TTC549 (cell line): ENCODE data around the gene BOD1.

ENCODE experiments used
- FAIRE-seq: peaks from 2 replicates; lab custom pipeline; 2012; peaks lifted over from hg19 to GRCh38; lab: Jason Lieb, UNC

The BOD1 gene

GRCh38 chr5:173640156-173640804 is 23.8 kb upstream of the BOD1 start:
- no peak for FAIRE-seq

- FAIRE-seq = no peak
Measured at GRCh38 chr5:173638126-173639040, 21.9 kb upstream of the BOD1 start.

- no peak for FAIRE-seq
Measured at GRCh38 chr5:173637340-173637739, 20.9 kb upstream of the BOD1 start.

GRCh38 chr5:173634465-173634983 is 18.1 kb upstream of the BOD1 start:
- no peak for FAIRE-seq

- no peak for FAIRE-seq
Measured at GRCh38 chr5:173633304-173633703, 16.9 kb upstream of the BOD1 start.

GRCh38 chr5:173631478-173631877 is 15.0 kb upstream of the BOD1 start:
- FAIRE-seq = no peak

- FAIRE-seq = no peak
Measured at GRCh38 chr5:173630724-173631365, 14.4 kb upstream of the BOD1 start.

GRCh38 chr5:173629628-173630027 is 13.2 kb upstream of the BOD1 start:
- no peak for FAIRE-seq

- no peak for FAIRE-seq
Measured at GRCh38 chr5:173628501-173628900, 12.1 kb upstream of the BOD1 start.

- FAIRE-seq = no peak
Measured at GRCh38 chr5:173627860-173628392, 11.5 kb upstream of the BOD1 start.

GRCh38 chr5:173627271-173627670 is 10.8 kb upstream of the BOD1 start:
- no peak for FAIRE-seq

GRCh38 chr5:173626505-173626820 is 10.0 kb upstream of the BOD1 start:
- FAIRE-seq = no peak

- FAIRE-seq = no peak
Measured at GRCh38 chr5:173625673-173626504, 9.4 kb upstream of the BOD1 start.

- FAIRE-seq = no peak
Measured at GRCh38 chr5:173625261-173625660, 8.8 kb upstream of the BOD1 start.

- FAIRE-seq = no peak
Measured at GRCh38 chr5:173624282-173624681, 7.8 kb upstream of the BOD1 start.

GRCh38 chr5:173623789-173624188 is 7.3 kb upstream of the BOD1 start:
- no peak for FAIRE-seq

- no peak for FAIRE-seq
Measured at GRCh38 chr5:173623296-173623771, 6.9 kb upstream of the BOD1 start.

GRCh38 chr5:173622183-173623047 is 6.0 kb upstream of the BOD1 start:
- FAIRE-seq = no peak

- FAIRE-seq = no peak
Measured at GRCh38 chr5:173620784-173621183, 4.3 kb upstream of the BOD1 start.

- FAIRE-seq = peak; percentile 19
Measured at GRCh38 chr5:173618927-173619519, 2.6 kb upstream of the BOD1 start.
